Mucosa of stomach (tissue), 1 donor: Measurements from ENCODE around the gene GRIK1.

Experiments used
- H3K27me3 ChIP-seq: one replicate; pipeline ENCODE4 v1.7.0; 2013; ENCODE audit warnings: mild to moderate bottlenecking, low read length; ENCODE audit not compliant: control insufficient read depth, insufficient read depth
- H3K36me3 ChIP-seq: one replicate; pipeline ENCODE4 v1.7.0; 2013; ENCODE audit warnings: low read length; ENCODE audit not compliant: control insufficient read depth, insufficient read depth
- H3K4me1 ChIP-seq: one replicate; pipeline ENCODE4 v1.7.0; 2013; ENCODE audit warnings: mild to moderate bottlenecking, low read length; ENCODE audit not compliant: control insufficient read depth, insufficient read depth
- H3K4me3 ChIP-seq: one replicate; pipeline ENCODE4 v1.7.0; 2013; ENCODE audit warnings: low read length
- H3K9ac ChIP-seq: one replicate; pipeline ENCODE4 v1.7.0; 2013; ENCODE audit warnings: mild to moderate bottlenecking, low read length, moderate library complexity
- H3K9me3 ChIP-seq: one replicate; pipeline ENCODE4 v1.7.0; 2013; ENCODE audit warnings: mild to moderate bottlenecking, low read length, moderate library complexity; ENCODE audit not compliant: control insufficient read depth
- donor health status: Pancreatic carcinoma.

The GRIK1 gene

GRCh38 chr21:29825345-29825744 is 114.5 kb downstream of the GRIK1 start:
- no peaks in the 10 kb centered on the region for H3K9me3 ChIP-seq
- no peak overlapping the region for H3K4me3 ChIP-seq
- no peaks in the 10 kb centered on the region for H3K27me3 ChIP-seq
- no peak overlapping the region for H3K9ac ChIP-seq
- no peaks in the 10 kb centered on the region for H3K36me3 ChIP-seq
- H3K4me1 ChIP-seq: no peaks in the 10 kb centered on the region

- Histone ChIP-seq H3K36me3 (no peaks in the 10 kb centered on the region), H3K4me1 (no peaks in the 10 kb centered on the region), H3K9me3 (no peaks in the 10 kb centered on the region), H3K4me3 (no peak overlapping the region), H3K9ac (no peak overlapping the region), H3K27me3 (no peaks in the 10 kb centered on the region)
Observed at GRCh38 chr21:29822064-29822463, 117.7 kb downstream of the GRIK1 start.

GRCh38 chr21:29821230-29821629 is 118.6 kb downstream of the GRIK1 start:
- Histone ChIP-seq H3K4me3 (no peak overlapping the region), H3K27me3 (no peaks in the 10 kb centered on the region), H3K9ac (no peak overlapping the region), H3K36me3 (no peaks in the 10 kb centered on the region), H3K9me3 (no peaks in the 10 kb centered on the region), H3K4me1 (no peaks in the 10 kb centered on the region)

- no peaks in the 10 kb centered on the region for H3K27me3 ChIP-seq
- no peaks in the 10 kb centered on the region for H3K4me1 ChIP-seq
- no peak overlapping the region for H3K4me3 ChIP-seq
- no peak overlapping the region for H3K9ac ChIP-seq
- H3K36me3 ChIP-seq: no peaks in the 10 kb centered on the region
- H3K9me3 ChIP-seq: no peaks in the 10 kb centered on the region
Observed at GRCh38 chr21:29819675-29820326, 120.0 kb downstream of the GRIK1 start.

GRCh38 chr21:29818383-29818921 is 121.3 kb downstream of the GRIK1 start:
- Histone ChIP-seq H3K4me1 (no peaks in the 10 kb centered on the region), H3K9ac (no peak overlapping the region), H3K27me3 (no peaks in the 10 kb centered on the region), H3K9me3 (no peaks in the 10 kb centered on the region), H3K4me3 (no peak overlapping the region), H3K36me3 (no peaks in the 10 kb centered on the region)

GRCh38 chr21:29817450-29817849 is 122.3 kb downstream of the GRIK1 start:
- Histone ChIP-seq H3K27me3 (no peaks in the 10 kb centered on the region), H3K4me3 (no peak overlapping the region), H3K9me3 (no peaks in the 10 kb centered on the region), H3K4me1 (no peaks in the 10 kb centered on the region), H3K9ac (no peak overlapping the region), H3K36me3 (no peaks in the 10 kb centered on the region)

GRCh38 chr21:29812947-29813346 is 126.8 kb downstream of the GRIK1 start:
- no peak overlapping the region for H3K9ac ChIP-seq
- no peak overlapping the region for H3K4me3 ChIP-seq
- no peaks in the 10 kb centered on the region for H3K36me3 ChIP-seq
- H3K4me1 ChIP-seq: no peaks in the 10 kb centered on the region
- H3K9me3 ChIP-seq: no peaks in the 10 kb centered on the region
- H3K27me3 ChIP-seq: no peaks in the 10 kb centered on the region

GRCh38 chr21:29810871-29811270 is 128.9 kb downstream of the GRIK1 start:
- Histone ChIP-seq H3K4me3 (no peak overlapping the region), H3K27me3 (no peaks in the 10 kb centered on the region), H3K9ac (no peak overlapping the region), H3K9me3 (no peaks in the 10 kb centered on the region), H3K4me1 (no peaks in the 10 kb centered on the region), H3K36me3 (no peaks in the 10 kb centered on the region)

- Histone ChIP-seq H3K4me1 (peaks cover 7% of the 10 kb centered on the region), H3K9ac (no peak overlapping the region), H3K36me3 (no peaks in the 10 kb centered on the region), H3K27me3 (no peaks in the 10 kb centered on the region), H3K4me3 (no peak overlapping the region), H3K9me3 (no peaks in the 10 kb centered on the region)
Observed at GRCh38 chr21:29808153-29808552, 131.6 kb downstream of the GRIK1 start.

GRCh38 chr21:29805105-29805504 is 134.7 kb downstream of the GRIK1 start:
- Histone ChIP-seq H3K9me3 (no peaks in the 10 kb centered on the region), H3K4me3 (no peak overlapping the region), H3K27me3 (no peaks in the 10 kb centered on the region), H3K4me1 (peaks cover 7% of the 10 kb centered on the region), H3K36me3 (no peaks in the 10 kb centered on the region), H3K9ac (no peak overlapping the region)

GRCh38 chr21:29803191-29803590 is 136.6 kb downstream of the GRIK1 start:
- Histone ChIP-seq H3K9ac (no peak overlapping the region), H3K36me3 (no peaks in the 10 kb centered on the region), H3K27me3 (no peaks in the 10 kb centered on the region), H3K4me3 (no peak overlapping the region), H3K4me1 (peaks cover 7% of the 10 kb centered on the region), H3K9me3 (no peaks in the 10 kb centered on the region)

- H3K4me1 ChIP-seq: peaks cover 7% of the 10 kb centered on the region
- no peak overlapping the region for H3K9ac ChIP-seq
- no peaks in the 10 kb centered on the region for H3K9me3 ChIP-seq
- no peak overlapping the region for H3K4me3 ChIP-seq
- no peaks in the 10 kb centered on the region for H3K36me3 ChIP-seq
- no peaks in the 10 kb centered on the region for H3K27me3 ChIP-seq
Observed at GRCh38 chr21:29801122-29801521, 138.7 kb downstream of the GRIK1 start.

GRCh38 chr21:29800056-29800455 is 139.7 kb downstream of the GRIK1 start:
- H3K9me3 ChIP-seq: no peaks in the 10 kb centered on the region
- H3K9ac ChIP-seq: no peak overlapping the region

More at GRCh38 chr21:29800056-29800455, 139.7 kb downstream of the GRIK1 start:
- Histone ChIP-seq H3K4me3 (no peak overlapping the region), H3K4me1 (peaks cover 6% of the 10 kb centered on the region), H3K36me3 (no peaks in the 10 kb centered on the region), H3K27me3 (no peaks in the 10 kb centered on the region)
